ENCODE data around the gene PDE6B. TPM values are rescaled to one million over a fixed set of nuclear protein-coding genes. Genes with fewer than 3 reads are reported as not detected.

Gene PDE6B
- total RNA-seq, 2 experiments from 2014 or later: 11.4 to 12.4 TPM

GRCh38 chr4:703336-704197 is 78.2 kb downstream of the PDE6B start:
- ChIA-PET CTCF (no interaction called here), POLR2A (no interaction called here)
- Mint-ChIP-seq H3K4me3 (no peak overlapping the region), H3K27ac (no peak overlapping the region), H3K27me3 (no peaks in the 10 kb centered on the region), H3K4me1 (ENCODE audit: low read depth) (peaks cover 10% of the 10 kb centered on the region), H3K36me3 (ENCODE audit: low read depth) (no peaks in the 10 kb centered on the region), H3K9me3 (no peaks in the 10 kb centered on the region)
- TF ChIP-seq CTCF (IDR thresholded peaks at IDR 0.05): no peak
- no peaks in the 10 kb centered on the region for H3K27me3 ChIP-seq (ENCODE audit: control insufficient read depth in 1 of 2, insufficient read depth in 2 of 2, low read length in 2 of 2)
- no peak for ATAC-seq (ENCODE audit: poor library complexity)
- no peaks in the 10 kb centered on the region for H3K9me3 ChIP-seq (ENCODE audit: control insufficient read depth in 1 of 2, insufficient read depth in 1 of 2, low read length in 2 of 2)
- DNase-seq: peak in 1 of 14 experiments; percentile 16
- no peak overlapping the region for H3K27ac ChIP-seq (ENCODE audit: low read depth in 1 of 2, low read length in 2 of 2)
- intact Hi-C loops (cut with DNase I, micrococcal nuclease): loop anchor here (2.0 kb wide), 2 partner anchors 29 to 79 kb away; partner anchors contain the start of genes ATP5ME (in 1 of the 2) and MYL5 (in 1 of the 2)
- peaks cover 47% of the 10 kb centered on the region for H3K4me1 ChIP-seq (ENCODE audit: insufficient read depth, low read length)
- H3K36me3 ChIP-seq (ENCODE audit: insufficient read depth, low read length): peaks cover 4% of the 10 kb centered on the region
- H3K4me3 ChIP-seq (ENCODE audit: low read length): no peak overlapping the region

GRCh38 chr4:704198-704891 is 79.0 kb downstream of the PDE6B start:
- H3K27ac ChIP-seq (ENCODE audit: low read depth in 1 of 2, low read length in 2 of 2): no peak overlapping the region
- DNase-seq: peak in 1 of 14 experiments; percentile 49

GRCh38 chr4:704971-705277 is 79.6 kb downstream of the PDE6B start:
- Histone ChIP-seq H3K9me3 (ENCODE audit: control insufficient read depth in 1 of 2, insufficient read depth in 1 of 2, low read length in 2 of 2) (no peaks in the 10 kb centered on the region), H3K36me3 (ENCODE audit: insufficient read depth, low read length) (peaks cover 6% of the 10 kb centered on the region), H3K27ac (ENCODE audit: low read depth in 1 of 2, low read length in 2 of 2) (peak overlapping the region in 1 of 2 donors; percentile 68), H3K4me1 (ENCODE audit: insufficient read depth, low read length) (peaks cover 36% of the 10 kb centered on the region), H3K4me3 (ENCODE audit: low read length) (peak overlapping the region; percentile 77), H3K27me3 (ENCODE audit: control insufficient read depth in 1 of 2, insufficient read depth in 2 of 2, low read length in 2 of 2) (no peaks in the 10 kb centered on the region)
- POLR2A ChIA-PET: no interaction called here
- intact Hi-C loops (cut with DNase I, micrococcal nuclease): loop anchor here (1.0 to 2.0 kb wide), 4 partner anchors 30 to 268 kb away; partner anchors contain the start of genes ATP5ME (in 2 of the 2), MYL5 (in 2 of the 2) and DGKQ (in 1 of the 2)
- no peaks in the 10 kb centered on the region for H3K27me3 Mint-ChIP-seq
- H3K36me3 Mint-ChIP-seq (ENCODE audit: low read depth): no peaks in the 10 kb centered on the region
- no peak overlapping the region for H3K27ac Mint-ChIP-seq
- DNase-seq: no peak
- peak overlapping the region; percentile 90 for H3K4me3 Mint-ChIP-seq
- CTCF ChIA-PET: no interaction called here
- TF ChIP-seq CTCF (IDR thresholded peaks at IDR 0.05): no peak
- no peaks in the 10 kb centered on the region for H3K9me3 Mint-ChIP-seq
- H3K4me1 Mint-ChIP-seq (ENCODE audit: low read depth): peaks cover 19% of the 10 kb centered on the region
- no peak for ATAC-seq (ENCODE audit: poor library complexity)

More at GRCh38 chr4:704198-704891, 79.0 kb downstream of the PDE6B start:
- POLR2A ChIA-PET: no interaction called here
- Mint-ChIP-seq H3K9me3 (no peaks in the 10 kb centered on the region), H3K27ac (no peak overlapping the region), H3K36me3 (ENCODE audit: low read depth) (no peaks in the 10 kb centered on the region), H3K27me3 (no peaks in the 10 kb centered on the region), H3K4me1 (ENCODE audit: low read depth) (peaks cover 17% of the 10 kb centered on the region), H3K4me3 (peak overlapping the region; percentile 34)
- intact Hi-C loops (cut with DNase I, micrococcal nuclease): loop anchor here (2.0 kb wide), 2 partner anchors 30 to 78 kb away; partner anchors contain the start of genes ATP5ME (in 1 of the 2) and MYL5 (in 1 of the 2)
- no peaks in the 10 kb centered on the region for H3K9me3 ChIP-seq (ENCODE audit: control insufficient read depth in 1 of 2, insufficient read depth in 1 of 2, low read length in 2 of 2)
- no peak overlapping the region for H3K4me3 ChIP-seq (ENCODE audit: low read length)
- no peak for ATAC-seq (ENCODE audit: poor library complexity)
- no peak for TF ChIP-seq CTCF (IDR thresholded peaks at IDR 0.05)
- CTCF ChIA-PET: no interaction called here
- peaks cover 6% of the 10 kb centered on the region for H3K36me3 ChIP-seq (ENCODE audit: insufficient read depth, low read length)
- H3K27me3 ChIP-seq (ENCODE audit: control insufficient read depth in 1 of 2, insufficient read depth in 2 of 2, low read length in 2 of 2): no peaks in the 10 kb centered on the region
- peaks cover 42% of the 10 kb centered on the region for H3K4me1 ChIP-seq (ENCODE audit: insufficient read depth, low read length)

All from CD4-positive, alpha-beta T cell (primary cell).